SU-DHL-6 (cell line): ENCODE measurements around the gene CHD1L.

Source experiments
- CTCF ChIP-seq: fragments of 200-600 bp; sonication (generic); IDR thresholded peaks from one replicate; pipeline ENCODE4 v1.5.1; 2017; ENCODE audit warnings: antibody characterized with exemption, mild to moderate bottlenecking, low read length, moderate library complexity; ENCODE audit not compliant: insufficient read depth, poor library complexity, severe bottlenecking
- EZH2phosphoT487 ChIP-seq: fragments of 200-600 bp; sonication (generic), shearing (Covaris generic); conservative IDR thresholded peaks from 2 replicates; pipeline ENCODE4 v1.6.1; 2018; ENCODE audit warnings: mild to moderate bottlenecking, antibody characterized with exemption, low read length, moderate library complexity, mixed read lengths

GRCh38 chr1:147201786-147202185 lies 40.7 kb upstream of the CHD1L start:
- TF ChIP-seq CTCF (no peak), EZH2phosphoT487 (no peak)
